Spleen (tissue), 11 donors: ENCODE data around the gene BEND7. TPM values are rescaled to one million over a fixed set of nuclear protein-coding genes. Genes with fewer than 3 reads are reported as not detected.

Experiments
- DNase-seq: peaks from one replicate; pipeline ENCODE4 v3.0.0-alpha.2; 2020
- H3K27ac ChIP-seq, 8 donors: fragments of 200-600 bp; sonication (generic) in 7 of 8; 1 replicate in 4 of 8; 2 replicates in 4 of 8; pipeline versions ENCODE4 v1.5.0 to v1.8.0; 2016 to 2021; ENCODE audit warnings: inconsistent platforms in 4 of 8, mild to moderate bottlenecking in 4 of 8, moderate library complexity in 1 of 8
- H3K27me3 ChIP-seq, 7 donors: fragments of 200-600 bp; sonication (generic) in 6 of 7; replicated peaks in 1 of 7; 1 replicate in 4 of 7; 2 replicates in 3 of 7; pipeline versions ENCODE4 v1.5.0 to v1.8.0; 2016 to 2021; ENCODE audit warnings: inconsistent platforms in 3 of 7, mild to moderate bottlenecking in 1 of 7
- H3K36me3 ChIP-seq, 6 donors: fragments of 200-600 bp; sonication (generic) in 5 of 6; 1 replicate in 4 of 6; 2 replicates in 2 of 6; pipeline versions ENCODE4 v1.5.0 to v1.8.0; 2016 to 2021; ENCODE audit warnings: inconsistent platforms in 2 of 6
- H3K4me1 ChIP-seq, 6 donors: fragments of 200-600 bp; sonication (generic) in 5 of 6; 1 replicate in 3 of 6; 2 replicates in 3 of 6; pipeline versions ENCODE4 v1.5.0 to v1.8.0; 2016 to 2021; ENCODE audit warnings: inconsistent platforms in 3 of 6
- H3K4me3 ChIP-seq, 8 donors: fragments of 200-600 bp; sonication (generic) in 7 of 8; 1 replicate in 4 of 8; 2 replicates in 4 of 8; pipeline versions ENCODE4 v1.5.0 to v1.8.0; 2016 to 2021; ENCODE audit warnings: inconsistent platforms in 4 of 8, mild to moderate bottlenecking in 4 of 8, moderate library complexity in 2 of 8
- H3K9me3 ChIP-seq, 8 donors: fragments of 200-600 bp; sonication (generic) in 7 of 8; 1 replicate in 4 of 8; 2 replicates in 4 of 8; pipeline versions ENCODE4 v1.5.0 to v1.8.0; 2016 to 2021; ENCODE audit warnings: inconsistent platforms in 4 of 8
- CTCF ChIP-seq, 11 experiments: fragments of 200-600 bp in 7 of 11; fragments of 450-650 bp in 4 of 11; sonication (generic) in 4 of 11; IDR thresholded peaks in 8 of 11; conservative IDR thresholded peaks in 3 of 11; 1 replicate in 7 of 11; 2 replicates in 4 of 11; pipeline versions ENCODE4 v1.4.0 to v1.8.0; 2016 to 2021; ENCODE audit warnings: antibody characterized with exemption in 11 of 11, inconsistent platforms in 4 of 11, mild to moderate bottlenecking in 1 of 11
- POLR2A ChIP-seq, 3 donors: fragments of 450-650 bp; IDR thresholded peaks; one replicate each; pipeline ENCODE4 v1.5.1; 2017; ENCODE audit warnings: antibody characterized with exemption in 3 of 3, mild to moderate bottlenecking in 1 of 3
- POLR2AphosphoS5 ChIP-seq, 3 donors: sonication (generic); formaldehyde crosslinking; IDR thresholded peaks; one replicate each; pipeline ENCODE4 v1.5.1; 2017; ENCODE audit warnings: antibody characterized with exemption in 3 of 3
- WGBS, 5 donors: extraction: QIAGEN DNeasy Blood & Tissue Kit in 3 of 5; methylation state at CpG; one replicate each; pipeline versions ENCODE4 v1.1.5 to v1.1.7; 2013 to 2018; 5-methylcytosine and 5-hydroxymethylcytosine counted together
- intact Hi-C: fragments of 100-400 bp; cut with DNase I; formaldehyde crosslinking; loops from one replicate; pipeline ENCODE4 v1.15.0; 2023; ENCODE audit warnings: low total_unique reads
- polyA plus RNA-seq, 3 donors: library from polyadenylated mRNA; stranded (reverse); fragments of 200-250 nt; gene quantifications; one replicate each; pipeline ENCODE4 v1.2.1, GENCODE V29; 2013
- total RNA-seq, 7 donors: library from RNA; depleted of rRNA in 3 of 7; stranded (reverse); fragments of >200 nt in 3 of 7; fragmentation: NEBNext Ultra II Directional in 4 of 7; extraction: Animal tissue kit (Norgen Biotek cat#: 25700) in 4 of 7; gene quantifications; one replicate each; pipeline versions ENCODE4 v1.1.0 to v1.2.1, GENCODE V29; 2016 to 2021
- donor health status: healthy with polysubstance abuse.
- donor health status: DM: no; HTN: no; CAD: no; lungs with moderate emphysema.
- donor health status: DM: no; HTN: no; CAD: no.
- donor health status: Bipolar disorder and iron deficiency.
- donor health status: healthy.
- donor health status: DM: no; HTN: no; CAD: no.
- donor health status: DM: yes; HTN: yes; CAD: no.

Gene BEND7
- total and polyA plus RNA-seq, 10 donors, result 0.93 to 20.2 (median 10.6) TPM

GRCh38 chr10:13564576-13564975 is 35.8 kb upstream of the BEND7 start:
- intact Hi-C loops, result no loop called here
- H3K4me3 ChIP-seq, result no peak overlapping the region
- no peaks in the 10 kb centered on the region for H3K27me3 ChIP-seq
- no peak overlapping the region for H3K27ac ChIP-seq
- H3K36me3 ChIP-seq, result no peaks in the 10 kb centered on the region
- DNase-seq, result no peak
- no peak for TF ChIP-seq POLR2AphosphoS5 (IDR thresholded peaks at IDR 0.05)
- no peak for TF ChIP-seq CTCF (IDR thresholded peaks at IDR 0.05 in 8 of 11, conservative IDR thresholded peaks at IDR 0.05 in 3 of 11)
- no peak for TF ChIP-seq POLR2A (IDR thresholded peaks at IDR 0.05)
- WGBS, 5 donors, result 81 to 93% (median 88%) methylated on average over 3 of the region's 3 CpGs
- no peaks in the 10 kb centered on the region for H3K4me1 ChIP-seq
- no peaks in the 10 kb centered on the region for H3K9me3 ChIP-seq

GRCh38 chr10:13563481-13564445 is 34.9 kb upstream of the BEND7 start:
- TF ChIP-seq POLR2AphosphoS5 (IDR thresholded peaks at IDR 0.05) (no peak), POLR2A (IDR thresholded peaks at IDR 0.05) (no peak), CTCF (IDR thresholded peaks at IDR 0.05 in 8 of 11, conservative IDR thresholded peaks at IDR 0.05 in 3 of 11) (no peak)
- Histone ChIP-seq H3K27ac (no peak overlapping the region), H3K4me1 (no peaks in the 10 kb centered on the region), H3K4me3 (no peak overlapping the region), H3K27me3 (no peaks in the 10 kb centered on the region), H3K36me3 (no peaks in the 10 kb centered on the region), H3K9me3 (no peaks in the 10 kb centered on the region)
- intact Hi-C loops, result no loop called here
- no peak for DNase-seq
- 88 to 97% (median 90%) methylated on average over 11 of the region's 11 CpGs for WGBS, 5 donors

GRCh38 chr10:13560597-13560996 is 31.8 kb upstream of the BEND7 start:
- Histone ChIP-seq H3K27me3 (no peaks in the 10 kb centered on the region), H3K27ac (no peak overlapping the region), H3K9me3 (no peaks in the 10 kb centered on the region), H3K4me3 (no peak overlapping the region), H3K36me3 (no peaks in the 10 kb centered on the region), H3K4me1 (no peaks in the 10 kb centered on the region)
- no peak for TF ChIP-seq POLR2A (IDR thresholded peaks at IDR 0.05)
- TF ChIP-seq CTCF (IDR thresholded peaks at IDR 0.05 in 8 of 11, conservative IDR thresholded peaks at IDR 0.05 in 3 of 11), result no peak
- TF ChIP-seq POLR2AphosphoS5 (IDR thresholded peaks at IDR 0.05), result no peak
- intact Hi-C loops, result no loop called here
- no peak for DNase-seq

GRCh38 chr10:13559124-13559700 is 30.4 kb upstream of the BEND7 start:
- H3K27ac ChIP-seq, result no peak overlapping the region
- no peaks in the 10 kb centered on the region for H3K9me3 ChIP-seq
- H3K36me3 ChIP-seq, result no peaks in the 10 kb centered on the region
- intact Hi-C loops, result no loop called here
- DNase-seq, result no peak
- no peaks in the 10 kb centered on the region for H3K4me1 ChIP-seq
- TF ChIP-seq POLR2A (IDR thresholded peaks at IDR 0.05), result no peak
- TF ChIP-seq CTCF (IDR thresholded peaks at IDR 0.05 in 8 of 11, conservative IDR thresholded peaks at IDR 0.05 in 3 of 11), result no peak
- TF ChIP-seq POLR2AphosphoS5 (IDR thresholded peaks at IDR 0.05), result no peak
- WGBS, 5 donors, result 71 to 77% (median 75%) methylated on average over 2 of the region's 2 CpGs
- H3K4me3 ChIP-seq, result no peak overlapping the region
- H3K27me3 ChIP-seq, result no peaks in the 10 kb centered on the region
